SIG-M5 treated with dmso at 0.1 percent for 504 hours (cell line): ENCODE measurements around the gene TXNDC15.
"Not testable (repeated sequence)": the region's sequence is repeated elsewhere in the genome, so short reads cannot be mapped to it uniquely, and the experiment has no call there.

ENCODE experiments used
- DNase-seq: peaks from one replicate; lab custom pipeline; 2025; ENCODE audit not compliant: unreplicated experiment; lab: John Stamatoyannopoulos, UW

Gene TXNDC15

DNA sequence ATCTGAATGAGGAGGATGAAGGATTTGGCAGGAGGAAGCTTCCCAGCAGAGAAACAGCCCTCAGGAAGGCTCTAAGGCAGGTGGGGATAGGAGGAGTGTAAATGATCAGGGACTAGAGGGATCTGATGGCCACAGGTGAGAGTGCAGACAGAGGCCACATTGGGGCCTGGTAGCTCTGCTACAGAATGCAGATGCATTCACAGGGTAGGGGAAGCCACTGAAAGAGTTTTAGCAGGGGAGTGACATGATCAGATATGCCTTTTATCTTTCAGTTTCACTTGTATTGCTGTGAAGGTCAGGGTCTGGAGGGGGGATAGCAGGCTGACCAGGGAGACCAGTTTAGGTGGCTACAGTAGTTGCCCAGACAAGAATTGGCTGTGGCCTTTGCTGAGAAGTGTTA is 3.0 kb downstream of the TXNDC15 start:
- DNase-seq: no peak

DNA sequence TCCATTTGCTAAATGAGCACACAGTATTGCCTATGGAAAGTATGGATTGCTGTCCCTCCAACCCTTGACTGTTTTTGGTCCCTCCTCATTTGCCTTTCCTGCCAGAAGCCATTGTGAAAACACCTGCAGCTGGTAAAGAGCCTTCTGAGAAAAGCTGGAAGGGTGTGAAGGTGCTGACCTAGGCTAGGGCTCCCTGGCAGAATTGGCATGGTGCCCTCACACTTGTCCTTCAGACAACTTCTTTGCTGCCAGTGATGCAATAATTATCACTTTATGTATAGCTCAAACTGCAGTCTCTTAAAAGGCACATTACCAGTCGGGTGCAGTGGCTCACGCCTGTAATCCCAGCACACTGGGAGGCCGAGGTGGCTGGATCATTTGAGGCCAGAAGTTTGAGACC is 4.2 kb downstream of the TXNDC15 start:
- DNase-seq: no peak

- DNase-seq: no peak
Observed at GRCh38 chr5:134879456-134879855, 5.3 kb downstream of the TXNDC15 start.

DNA sequence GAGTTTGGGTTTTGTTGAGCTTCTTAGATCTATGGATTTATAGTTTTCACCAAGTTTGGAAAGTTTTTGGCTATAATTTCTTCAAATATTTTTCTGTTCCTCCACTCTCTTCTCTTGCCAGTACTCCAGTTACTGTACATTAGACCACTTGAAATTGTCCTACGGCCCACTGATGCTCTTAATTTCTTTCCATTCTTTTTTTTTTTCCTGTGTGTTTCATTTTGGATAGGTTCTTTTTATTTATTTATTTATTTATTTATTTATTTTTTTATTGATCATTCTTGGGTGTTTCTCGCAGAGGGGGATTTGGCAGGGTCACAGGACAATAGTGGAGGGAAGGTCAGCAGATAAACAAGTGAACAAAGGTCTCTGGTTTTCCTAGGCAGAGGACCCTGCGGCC is 6.8 kb downstream of the TXNDC15 start:
- not testable (repeated sequence) for DNase-seq

DNA sequence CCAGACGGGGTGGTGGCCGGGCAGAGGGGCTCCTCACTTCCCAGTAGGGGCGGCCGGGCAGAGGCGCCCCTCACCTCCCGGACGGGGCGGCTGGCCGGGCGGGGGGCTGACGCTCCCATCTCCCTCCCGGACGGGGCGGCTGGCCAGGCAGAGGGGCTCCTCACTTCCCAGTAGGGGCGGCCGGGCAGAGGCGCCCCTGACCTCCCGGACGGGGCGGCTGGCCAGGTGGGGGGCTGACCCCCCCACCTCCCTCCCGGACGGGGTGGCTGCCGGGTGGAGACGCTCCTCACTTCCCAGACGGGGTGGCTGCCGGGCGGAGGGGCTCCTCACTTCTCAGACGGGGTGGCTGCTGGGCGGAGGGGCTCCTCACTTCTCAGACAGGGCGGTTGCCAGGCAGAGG is 7.5 kb downstream of the TXNDC15 start:
- not testable (repeated sequence) for DNase-seq

GRCh38 chr5:134887593-134888159 is 13.5 kb downstream of the TXNDC15 start:
- no peak for DNase-seq

DNA sequence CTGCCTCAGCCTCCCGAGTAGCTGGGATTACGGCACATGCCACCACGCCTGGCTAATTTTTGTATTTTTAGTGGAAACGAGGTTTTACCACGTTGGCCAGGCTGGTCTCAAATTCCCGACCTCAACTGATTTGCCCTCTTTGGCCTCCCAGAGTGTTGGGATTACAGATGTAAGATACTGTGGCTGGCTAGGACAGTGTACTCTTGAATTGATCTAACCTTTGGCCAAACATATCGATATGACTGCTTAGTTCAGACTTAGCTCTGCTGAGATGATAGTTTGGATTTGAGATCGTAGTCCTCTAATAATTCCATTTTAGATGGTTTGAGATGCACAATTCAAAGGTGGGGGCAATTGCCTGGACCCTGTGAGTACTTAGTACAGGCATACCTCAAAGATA is 15.2 kb downstream of the TXNDC15 start:
- no peak for DNase-seq

GRCh38 chr5:134891473-134891872 is 17.3 kb downstream of the TXNDC15 start:
- no peak for DNase-seq

DNA sequence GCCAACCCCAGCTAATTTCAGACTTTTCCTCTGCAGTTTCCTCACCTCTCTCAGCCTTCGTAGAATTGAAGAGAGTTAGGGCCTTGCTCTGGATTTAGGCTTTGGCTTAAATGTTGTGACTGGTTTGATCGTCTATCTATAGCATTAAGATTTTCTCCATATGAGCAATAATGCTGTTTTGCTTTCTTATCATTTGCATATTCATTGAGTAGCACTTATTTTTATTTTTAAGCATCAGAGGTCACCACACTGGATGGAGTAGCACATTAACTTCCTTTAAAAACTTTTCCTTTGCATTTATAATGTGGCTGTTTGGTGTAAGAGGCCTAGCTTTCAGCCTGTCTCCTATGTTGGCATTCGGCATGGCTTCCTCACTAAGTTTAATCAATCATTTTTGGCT is 18.1 kb downstream of the TXNDC15 start:
- DNase-seq: no peak

GRCh38 chr5:134892926-134893325 is 18.8 kb downstream of the TXNDC15 start:
- no peak for DNase-seq

DNA sequence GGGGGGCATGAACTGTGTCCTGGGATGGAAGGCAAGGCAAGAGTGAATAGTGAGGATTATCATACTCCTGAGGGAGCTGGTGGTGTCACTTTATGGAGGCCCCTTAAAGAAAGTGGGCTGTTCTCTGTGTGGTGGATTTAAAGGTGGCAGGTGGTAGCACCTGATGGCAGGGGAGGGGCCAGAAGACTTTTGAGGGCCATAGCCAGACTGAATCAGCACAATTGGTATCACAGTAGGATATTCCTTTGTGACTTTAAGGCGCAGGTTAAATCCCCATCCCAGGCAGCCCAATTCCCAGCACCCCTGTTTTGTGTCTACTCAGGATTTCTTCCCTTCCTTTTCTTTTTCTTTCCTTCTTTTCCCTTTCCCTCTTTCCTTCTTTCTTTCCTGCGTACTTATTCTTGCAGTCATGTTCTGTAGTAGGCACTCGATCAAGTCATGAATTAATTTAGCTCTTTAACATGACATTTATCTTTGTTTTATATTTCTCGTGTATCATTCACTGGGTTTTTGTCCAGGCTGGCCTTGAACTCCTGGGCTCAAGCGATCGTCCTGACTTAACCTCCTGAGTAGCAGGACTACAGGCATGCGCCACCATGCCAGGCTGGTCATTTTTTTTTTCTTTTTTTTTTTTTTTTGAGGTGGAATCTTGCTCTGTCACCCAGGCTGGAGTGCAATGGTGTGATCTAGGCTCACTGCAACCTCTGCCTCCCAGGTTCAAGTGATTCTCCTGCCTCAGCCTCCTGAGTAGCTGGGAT is 19.8 kb downstream of the TXNDC15 start:
- DNase-seq: no peak

DNA sequence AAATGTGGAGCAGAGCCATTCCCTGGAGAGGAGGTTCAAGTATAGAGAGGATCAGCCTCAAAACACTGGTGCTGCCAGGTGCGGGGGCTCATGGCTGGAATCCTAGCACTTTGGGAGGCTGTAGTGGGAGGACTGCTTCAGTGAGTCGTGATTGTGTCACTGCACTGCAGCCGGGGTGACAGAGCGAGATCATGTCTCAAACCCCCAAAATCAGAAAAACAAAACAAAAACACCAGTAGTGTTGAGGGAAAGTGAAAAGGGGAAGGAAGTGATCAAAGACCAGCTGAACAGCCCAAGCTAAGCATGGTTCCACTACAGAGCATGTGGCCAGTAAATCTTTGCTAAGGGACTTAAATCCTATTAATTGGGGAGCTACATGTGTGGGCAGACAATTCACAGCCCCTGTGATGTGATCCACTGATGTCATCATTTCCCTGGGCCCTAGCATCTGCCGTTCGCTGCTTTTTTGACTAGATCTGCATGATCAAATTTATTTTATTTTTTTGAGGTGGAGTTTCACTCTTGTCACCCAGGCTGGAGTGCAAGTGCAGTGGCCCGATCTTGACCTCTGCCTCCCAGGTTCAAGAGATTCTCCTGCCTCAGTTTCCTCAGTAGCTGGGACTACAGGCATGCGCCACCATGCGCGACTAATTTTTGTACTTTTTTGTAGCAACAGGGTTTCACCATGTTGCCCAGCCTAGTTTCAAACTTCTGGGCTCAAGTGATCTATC is 28.1 kb downstream of the TXNDC15 start:
- peak; percentile 58 for DNase-seq

- peak; percentile 92 for DNase-seq
Observed at GRCh38 chr5:134904610-134905245, 30.6 kb downstream of the TXNDC15 start, which contains the start of gene PCBD2. PCBD2 (plus strand) TSS chr5:134905131; CDS start chr5:134905140, 9 bp downstream.

DNA sequence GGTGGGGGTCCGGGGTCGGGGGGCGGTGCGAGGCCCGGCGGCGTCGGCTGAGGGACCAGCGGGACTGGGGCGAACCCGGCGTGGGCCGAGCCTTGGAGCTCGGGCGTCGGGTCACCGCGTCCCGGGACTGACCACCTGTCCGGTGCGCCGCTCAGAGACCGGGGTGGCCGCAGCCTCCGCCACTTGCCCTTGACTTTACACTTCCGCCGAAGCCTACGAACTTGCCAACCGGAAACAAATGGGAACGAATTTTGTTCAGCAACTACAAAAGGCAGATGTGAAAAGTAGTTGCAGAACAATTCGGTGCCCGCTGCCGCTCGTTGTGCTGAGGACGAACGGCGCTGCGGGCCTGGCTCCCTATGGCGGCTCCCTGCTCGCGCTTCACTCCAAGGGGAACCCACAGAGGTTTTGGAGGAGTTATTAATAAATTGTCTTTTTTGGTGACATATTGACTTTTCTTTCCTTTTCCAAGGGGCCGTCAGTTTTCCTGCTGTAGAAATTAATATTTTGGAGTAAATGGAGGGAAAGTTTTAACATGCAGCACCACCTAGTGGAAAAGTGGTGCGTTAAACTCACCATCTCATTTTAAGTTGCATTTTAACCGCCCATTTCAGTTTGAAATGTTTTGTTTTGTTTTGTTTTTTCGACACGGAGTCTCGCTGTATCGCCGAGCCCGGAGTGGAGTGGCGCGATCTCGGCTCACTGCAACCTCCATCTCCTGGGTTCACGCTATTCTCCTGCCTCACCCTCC is 31.2 kb downstream of the TXNDC15 start:
- peak; percentile 79 for DNase-seq

- no peak for DNase-seq
Observed at GRCh38 chr5:134906811-134907210, 32.6 kb downstream of the TXNDC15 start.

GRCh38 chr5:134910752-134911151 is 36.6 kb downstream of the TXNDC15 start:
- not testable (repeated sequence) for DNase-seq

DNA sequence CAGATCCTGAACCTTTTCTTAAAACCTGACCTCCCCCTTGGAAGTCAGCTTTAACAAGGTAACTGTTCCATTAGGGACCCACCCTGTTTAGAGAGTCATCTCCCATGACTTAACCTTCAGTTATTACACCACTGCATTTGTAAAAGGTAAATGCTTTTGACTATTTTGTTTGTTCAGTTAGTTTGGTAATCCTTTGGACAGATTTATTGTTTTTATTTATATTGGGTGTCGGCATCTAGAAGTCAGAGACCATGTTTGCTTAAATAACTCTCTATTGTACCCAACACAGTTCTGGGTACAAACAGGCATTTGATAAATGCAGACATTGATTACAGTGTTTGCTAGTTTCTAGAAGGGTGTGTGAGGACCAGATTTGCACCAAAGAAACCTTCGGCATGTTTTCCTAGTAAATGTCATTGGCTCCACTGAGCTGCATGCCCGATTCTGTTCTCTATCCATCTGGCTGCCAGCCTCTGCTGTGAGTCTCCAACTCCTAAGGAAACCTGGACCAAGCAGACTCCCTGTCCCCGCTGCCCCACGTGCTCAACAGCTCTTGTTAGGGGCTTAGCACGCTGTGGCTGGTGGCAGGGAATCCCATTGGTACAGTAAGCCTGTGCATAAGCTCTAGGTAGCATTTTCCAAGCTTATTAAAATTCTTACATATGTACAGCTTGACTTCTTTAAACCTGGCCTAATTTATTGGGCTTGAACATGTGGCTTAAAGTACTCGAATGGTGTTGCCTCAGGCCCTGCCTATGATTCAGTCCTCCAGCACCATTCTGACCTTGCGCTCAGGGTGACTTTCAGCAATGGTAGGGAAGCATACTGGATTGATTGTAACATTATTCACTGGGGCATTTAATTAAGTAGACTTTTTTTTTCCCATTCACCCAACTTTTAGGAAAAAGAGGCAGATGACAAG is 37.4 kb downstream of the TXNDC15 start:
- DNase-seq: no peak

- DNase-seq: no peak
Observed at GRCh38 chr5:134913254-134913653, 39.1 kb downstream of the TXNDC15 start.

- DNase-seq: no peak
Observed at GRCh38 chr5:134913795-134914194, 39.6 kb downstream of the TXNDC15 start.
